HEK293T (cell line): ENCODE data around the gene NFATC1.

ENCODE experiments used
- ARNT ChIP-seq: fragments of 450-650 bp; IDR thresholded peaks from 2 replicates; pipeline ENCODE4 v1.6.1; 2017; ENCODE audit warnings: mild to moderate bottlenecking
- CTBP1 ChIP-seq: fragments of 450-650 bp; IDR thresholded peaks from 2 replicates; pipeline ENCODE4 v1.6.1; 2016; ENCODE audit warnings: borderline replicate concordance
- ELF4 ChIP-seq: fragments of 450-650 bp; IDR thresholded peaks from 2 replicates; pipeline ENCODE4 v1.6.1; 2017; ENCODE audit warnings: antibody characterized with exemption
- FOXA1 ChIP-seq: fragments of 450-650 bp; IDR thresholded peaks from 2 replicates; pipeline ENCODE4 v1.6.1; 2016; ENCODE audit warnings: mild to moderate bottlenecking
- FOXK2 ChIP-seq: fragments of 450-650 bp; IDR thresholded peaks from 2 replicates; pipeline ENCODE4 v1.6.1; 2016; ENCODE audit warnings: mild to moderate bottlenecking
- FOXM1 ChIP-seq: fragments of 450-650 bp; IDR thresholded peaks from 2 replicates; pipeline ENCODE4 v1.6.1; 2017; ENCODE audit warnings: mild to moderate bottlenecking, borderline replicate concordance
- HDGF ChIP-seq: fragments of 450-650 bp; IDR thresholded peaks from 2 replicates; pipeline ENCODE4 v1.6.1; 2017; ENCODE audit warnings: antibody characterized with exemption, borderline replicate concordance
- L3MBTL2 ChIP-seq: fragments of 450-650 bp; conservative IDR thresholded peaks from 2 replicates; pipeline ENCODE4 v1.6.1; 2016; ENCODE audit warnings: mild to moderate bottlenecking
- NFRKB ChIP-seq: fragments of 450-650 bp; IDR thresholded peaks from 2 replicates; pipeline ENCODE4 v1.6.1; 2016; ENCODE audit warnings: mild to moderate bottlenecking, moderate library complexity
- SP1 ChIP-seq: fragments of 450-650 bp; IDR thresholded peaks from 2 replicates; pipeline ENCODE4 v1.6.1; 2017
- SUZ12 ChIP-seq: fragments of 450-650 bp; IDR thresholded peaks from 2 replicates; pipeline ENCODE4 v1.6.1; 2016; ENCODE audit warnings: mild to moderate bottlenecking
- TARDBP ChIP-seq: fragments of 450-650 bp; IDR thresholded peaks from 2 replicates; pipeline ENCODE4 v1.6.1; 2016
- ZNF384 ChIP-seq: fragments of 450-650 bp; IDR thresholded peaks from 2 replicates; pipeline ENCODE4 v1.6.1; 2016
- TF ChIP-seq, protein P1 (sequence below): fragments of 450-650 bp; IDR thresholded peaks from 2 replicates; pipeline ENCODE4 v1.6.1; 2016

- TF ChIP-seq FOXK2 (no peak), FOXA1 (no peak), HDGF (no peak), TARDBP (no peak), CTBP1 (no peak), SP1 (no peak), NFRKB (no peak), ELF4 (no peak), FOXM1 (no peak), SUZ12 (no peak), ZNF384 (no peak), L3MBTL2 (no peak), ARNT (no peak)
- TF ChIP-seq, protein P1, sequence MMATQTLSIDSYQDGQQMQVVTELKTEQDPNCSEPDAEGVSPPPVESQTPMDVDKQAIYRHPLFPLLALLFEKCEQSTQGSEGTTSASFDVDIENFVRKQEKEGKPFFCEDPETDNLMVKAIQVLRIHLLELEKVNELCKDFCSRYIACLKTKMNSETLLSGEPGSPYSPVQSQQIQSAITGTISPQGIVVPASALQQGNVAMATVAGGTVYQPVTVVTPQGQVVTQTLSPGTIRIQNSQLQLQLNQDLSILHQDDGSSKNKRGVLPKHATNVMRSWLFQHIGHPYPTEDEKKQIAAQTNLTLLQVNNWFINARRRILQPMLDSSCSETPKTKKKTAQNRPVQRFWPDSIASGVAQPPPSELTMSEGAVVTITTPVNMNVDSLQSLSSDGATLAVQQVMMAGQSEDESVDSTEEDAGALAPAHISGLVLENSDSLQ = no peak
Measured at GRCh38 chr18:79572848-79573451, 177.2 kb downstream of the NFATC1 start.
